HepG2 (cell line): Measurements from ENCODE around the gene IGFLR1. TPM values are rescaled to one million over a fixed set of nuclear protein-coding genes. Genes with fewer than 3 reads are reported as not detected.

Experiments used
- ATAC-seq: fragments of 200-7000 bp; cut with Tn5 transposase; 3 replicates; pipeline ENCODE4 v1.9.1; 2020; ENCODE audit warnings: mild to moderate bottlenecking, moderate library complexity
- BruUV-seq: library from RNA; stranded (reverse); fragments of 400-500 nt; replicated peaks from 2 replicates; lab custom pipeline; 2021; lab: Mats Ljungman, UMichigan
- CTCF ChIA-PET: fragments of 300-600 bp; formaldehyde crosslinking; extraction: SDS; loops from one replicate; lab custom pipeline; 2021; ENCODE audit warnings: low total read pairs, inconsistent platforms, low intra/inter-chr PET ratio; lab: Yijun Ruan, JAX
- POLR2A ChIA-PET: fragments of 350-600 bp; sonication (Branson Sonifier 250); formaldehyde crosslinking; loops from one replicate; lab custom pipeline; 2020; ENCODE audit warnings: antibody characterized with exemption, inconsistent platforms; lab: Yijun Ruan, JAX
- DNase-seq: peaks from one replicate; pipeline ENCODE4 v3.0.0-alpha.2; 2015; ENCODE audit warnings: low spot score
- FAIRE-seq: peaks from 3 replicates; lab custom pipeline; 2011; peaks lifted over from hg19 to GRCh38; lab: Jason Lieb, UNC
- H2AFZ ChIP-seq: one replicate; pipeline ENCODE4 v1.6.1; 2011; ENCODE audit warnings: low read length, inconsistent platforms
- H3K27ac ChIP-seq: fragments of 300-600 bp; 3 replicates; pipeline ENCODE4 v1.8.0; 2011; ENCODE audit warnings: mixed run types, mild to moderate bottlenecking, mixed read lengths, low read length, inconsistent platforms; ENCODE audit not compliant: insufficient read depth; ENCODE audit errors: extremely low read length
- H3K27me3 ChIP-seq, 2 experiments: fragments of 200-600 bp in 1 of 2; 2 replicates in 1 of 2; 3 replicates in 1 of 2; pipeline versions ENCODE4 v1.6.0 to v1.8.0; 2011; ENCODE audit warnings: low read length in 2 of 2, mild to moderate bottlenecking in 2 of 2, moderate library complexity in 2 of 2, inconsistent platforms in 1 of 2; ENCODE audit not compliant: insufficient read depth in 2 of 2, control insufficient read depth in 1 of 2
- H3K36me3 ChIP-seq, 2 experiments: fragments of 200-600 bp in 1 of 2; replicated peaks in 1 of 2; 2 replicates in 1 of 2; 3 replicates in 1 of 2; pipeline versions ENCODE4 v1.5.1 to v1.8.0; 2011; ENCODE audit warnings: low read length in 2 of 2, inconsistent platforms in 1 of 2; ENCODE audit not compliant: insufficient read depth in 2 of 2, control insufficient read depth in 1 of 2
- H3K4me1 ChIP-seq: 2 replicates; pipeline ENCODE4 v1.5.1; 2012; ENCODE audit warnings: low read length, inconsistent platforms; ENCODE audit not compliant: insufficient read depth
- H3K4me2 ChIP-seq: 2 replicates; pipeline ENCODE4 v1.6.0; 2011; ENCODE audit warnings: low read depth, low read length, inconsistent platforms
- H3K4me3 ChIP-seq, 3 experiments: fragments of 200-600 bp in 1 of 3; sonication (generic), shearing (Covaris generic) in 1 of 3; replicated peaks in 1 of 3; 2 replicates each; pipeline ENCODE4 v1.5.1; 2011 to 2016; ENCODE audit warnings: low read length in 3 of 3, inconsistent platforms in 2 of 3, low read depth in 2 of 3, mild to moderate bottlenecking in 2 of 3, control low read depth in 1 of 3, mixed read lengths in 1 of 3; ENCODE audit not compliant: insufficient read depth in 1 of 3
- H3K79me2 ChIP-seq: one replicate; pipeline ENCODE4 v1.6.1; 2011; ENCODE audit warnings: low read length, inconsistent platforms; ENCODE audit not compliant: insufficient read depth
- H3K9ac ChIP-seq: 2 replicates; pipeline ENCODE4 v1.6.0; 2011; ENCODE audit warnings: mild to moderate bottlenecking, low read depth, low read length, inconsistent platforms; ENCODE audit not compliant: insufficient read depth
- H3K9me3 ChIP-seq: 2 replicates; pipeline ENCODE4 v1.5.1; 2012; ENCODE audit warnings: mild to moderate bottlenecking, low read length
- H4K20me1 ChIP-seq: 2 replicates; pipeline ENCODE4 v1.6.0; 2011; ENCODE audit warnings: inconsistent platforms, mild to moderate bottlenecking, low read length, moderate library complexity; ENCODE audit not compliant: insufficient read depth
- AGO2 ChIP-seq: fragments of 200-400 bp; formaldehyde crosslinking; optimal IDR thresholded peaks from 2 replicates; pipeline ENCODE3; 2017; ENCODE audit warnings: mild to moderate bottlenecking, low read depth, low read length, moderate library complexity
- MBNL3 ChIP-seq: fragments of 250-450 bp; sonication (Bioruptor Pico); conservative IDR thresholded peaks from 2 replicates; pipeline ENCODE4 v1.8.0; 2022; ENCODE audit warnings: mild to moderate bottlenecking, inconsistent platforms
- MNT ChIP-seq: fragments of 450-650 bp; IDR thresholded peaks from 2 replicates; pipeline ENCODE4 v1.6.1; 2016
- NFATC3 ChIP-seq: sonication (generic); formaldehyde crosslinking; IDR thresholded peaks from 2 replicates; pipeline ENCODE4 v1.5.1; 2020; ENCODE audit warnings: mild to moderate bottlenecking, missing genetic modification reagents
- POLR2A ChIP-seq, 2 experiments: IDR thresholded peaks; 2 replicates each; pipeline ENCODE4 v1.6.1; 2011; ENCODE audit warnings: low read depth in 2 of 2, low read length in 2 of 2, mild to moderate bottlenecking in 1 of 2, moderate library complexity in 1 of 2; ENCODE audit not compliant: insufficient read depth in 1 of 2
- SMAD9 ChIP-seq: sonication (generic); formaldehyde crosslinking; IDR thresholded peaks from 2 replicates; pipeline ENCODE4 v1.5.1; 2020; ENCODE audit warnings: mild to moderate bottlenecking, missing genetic modification reagents
- TIGD3 ChIP-seq: sonication (generic); formaldehyde crosslinking; IDR thresholded peaks from 2 replicates; pipeline ENCODE4 v1.5.1; 2020; ENCODE audit warnings: mild to moderate bottlenecking, missing genetic modification reagents, borderline replicate concordance
- TP53 ChIP-seq: sonication (generic); formaldehyde crosslinking; conservative IDR thresholded peaks from 2 replicates; pipeline ENCODE4 v1.4.0; 2020; ENCODE audit warnings: missing genetic modification reagents
- ZNF260 ChIP-seq: sonication (generic); formaldehyde crosslinking; IDR thresholded peaks from 2 replicates; pipeline ENCODE4 v1.4.0; 2020; ENCODE audit warnings: missing genetic modification reagents, low read depth, mild to moderate bottlenecking, borderline replicate concordance
- ZNF678 ChIP-seq: sonication (generic); formaldehyde crosslinking; IDR thresholded peaks from 2 replicates; pipeline ENCODE4 v1.4.0; 2020; ENCODE audit warnings: mild to moderate bottlenecking, missing genetic modification reagents
- WGBS: methylation state at CpG from one replicate; pipeline ENCODE4 v1.1.6; 2017; ENCODE audit warnings: low lambda C conversion rate; 5-methylcytosine and 5-hydroxymethylcytosine counted together
- in situ Hi-C: cut with HindIII; loops from 2 replicates; pipeline ENCODE4 v1.10.0; 2017; ENCODE audit warnings: low pct_unique_long_range_greater_than_20kb; ENCODE audit not compliant: extremely low pct_ligation_motif_present
- intact Hi-C: fragments of 100-400 bp; cut with micrococcal nuclease; formaldehyde crosslinking; loops from one replicate; pipeline ENCODE4 v1.10.0; 2022; ENCODE audit not compliant: unreplicated experiment
- polyA plus RNA-seq, 8 experiments: library from polyadenylated mRNA; depleted of rRNA in 3 of 8; stranded (reverse) in 7 of 8; unstranded in 1 of 8; fragments of >200 nt; fragmentation: Illumina TruSeq in 4 of 8; extraction: Trizol in 4 of 8; gene quantifications; 2 replicates each; pipeline versions ENCODE4 v1.2.1 to v1.2.3, GENCODE V29; 2011 to 2016; ENCODE audit warnings: low read depth in 4 of 8, missing spikeins in 1 of 8, mixed read lengths in 1 of 8; ENCODE audit not compliant: insufficient read depth in 1 of 8
- total RNA-seq, 5 experiments: library from RNA; depleted of rRNA; stranded (reverse); fragments of >200 nt; fragmentation: Illumina TruSeq; extraction: Trizol; gene quantifications; 2 replicates each; pipeline ENCODE4 v1.2.3, GENCODE V29; 2016; ENCODE audit warnings: low read depth in 1 of 5
- TF ChIP-seq, protein P1 (sequence below): sonication (generic); formaldehyde crosslinking; IDR thresholded peaks from 2 replicates; pipeline ENCODE4 v1.4.0; 2020; ENCODE audit warnings: missing genetic modification reagents, borderline replicate concordance

The IGFLR1 gene
- total and polyA plus RNA-seq, 2 of the 13 experiments (the other 11 are each of a cell fraction or from before 2014, with no cell fraction given), result 5.4 to 8.9 TPM

- Histone ChIP-seq H3K79me2 (peaks cover 16% of the 10 kb centered on the region), H3K27me3 (no peaks in the 10 kb centered on the region), H3K4me3 (no peak overlapping the region), H3K9ac (no peak overlapping the region), H3K4me2 (no peak overlapping the region), H3K27ac (no peak overlapping the region), H2AFZ (no peak overlapping the region)
- WGBS, result 97% methylated on average over 14 of the region's 24 CpGs
- no TSS peak for BruUV-seq
- intact Hi-C loops (no loop called here), in situ Hi-C loops (no loop called here)
- POLR2A ChIA-PET, result interaction anchor here (1.1 to 1.6 kb wide), 2 partner anchors 14 to 17 kb away, joined by 3 to 5 read pairs; no protein-coding TSS in a partner anchor
- no peak for FAIRE-seq
- CTCF ChIA-PET, result no interaction called here
- ATAC-seq, result no peak
- DNase-seq, result no peak
- no peak for TF ChIP-seq ZNF678 (CRISPR knock-in tag)
- TF ChIP-seq, all 625 proteins: peak for 0
- Histone ChIP-seq H3K4me1 (peaks cover 10% of the 10 kb centered on the region), H3K36me3 (peaks cover 54 to 79% of the 10 kb centered on the region in 2 experiments), H3K9me3 (no peaks in the 10 kb centered on the region), H4K20me1 (peaks cover 5% of the 10 kb centered on the region)
Measured at GRCh38 chr19:35723671-35724070, 18.6 kb downstream of the IGFLR1 start.

DNA sequence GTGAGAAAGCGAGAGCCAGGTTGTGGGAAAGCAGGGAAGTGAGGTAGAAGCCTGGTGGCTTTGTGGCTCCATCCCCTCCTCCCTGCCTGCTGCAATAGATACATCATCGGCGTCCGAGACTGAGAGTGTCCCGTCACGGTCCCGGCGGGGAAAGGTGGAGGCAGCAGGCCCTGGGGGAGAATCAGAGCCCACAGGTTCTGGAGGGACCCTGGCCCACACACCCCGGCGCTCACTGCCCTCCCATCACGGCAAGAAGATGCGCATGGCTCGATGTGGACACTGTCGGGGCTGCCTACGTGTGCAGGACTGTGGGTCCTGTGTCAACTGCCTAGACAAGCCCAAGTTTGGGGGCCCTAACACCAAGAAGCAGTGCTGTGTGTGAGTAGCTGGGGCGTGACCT, 19.4 kb downstream of the IGFLR1 start:
- Histone ChIP-seq H4K20me1 (peaks cover 8% of the 10 kb centered on the region), H3K27me3 (no peaks in the 10 kb centered on the region), H3K9me3 (no peaks in the 10 kb centered on the region), H3K4me2 (no peak overlapping the region), H3K27ac (no peak overlapping the region), H3K4me3 (no peak overlapping the region), H2AFZ (no peak overlapping the region), H3K4me1 (peaks cover 10% of the 10 kb centered on the region), H3K79me2 (peaks cover 21% of the 10 kb centered on the region), H3K36me3 (peaks cover 48 to 72% of the 10 kb centered on the region in 2 experiments), H3K9ac (no peak overlapping the region)
- no peak for FAIRE-seq
- intact Hi-C loops, result no loop called here
- no TSS peak for BruUV-seq
- TF ChIP-seq, protein P1, sequence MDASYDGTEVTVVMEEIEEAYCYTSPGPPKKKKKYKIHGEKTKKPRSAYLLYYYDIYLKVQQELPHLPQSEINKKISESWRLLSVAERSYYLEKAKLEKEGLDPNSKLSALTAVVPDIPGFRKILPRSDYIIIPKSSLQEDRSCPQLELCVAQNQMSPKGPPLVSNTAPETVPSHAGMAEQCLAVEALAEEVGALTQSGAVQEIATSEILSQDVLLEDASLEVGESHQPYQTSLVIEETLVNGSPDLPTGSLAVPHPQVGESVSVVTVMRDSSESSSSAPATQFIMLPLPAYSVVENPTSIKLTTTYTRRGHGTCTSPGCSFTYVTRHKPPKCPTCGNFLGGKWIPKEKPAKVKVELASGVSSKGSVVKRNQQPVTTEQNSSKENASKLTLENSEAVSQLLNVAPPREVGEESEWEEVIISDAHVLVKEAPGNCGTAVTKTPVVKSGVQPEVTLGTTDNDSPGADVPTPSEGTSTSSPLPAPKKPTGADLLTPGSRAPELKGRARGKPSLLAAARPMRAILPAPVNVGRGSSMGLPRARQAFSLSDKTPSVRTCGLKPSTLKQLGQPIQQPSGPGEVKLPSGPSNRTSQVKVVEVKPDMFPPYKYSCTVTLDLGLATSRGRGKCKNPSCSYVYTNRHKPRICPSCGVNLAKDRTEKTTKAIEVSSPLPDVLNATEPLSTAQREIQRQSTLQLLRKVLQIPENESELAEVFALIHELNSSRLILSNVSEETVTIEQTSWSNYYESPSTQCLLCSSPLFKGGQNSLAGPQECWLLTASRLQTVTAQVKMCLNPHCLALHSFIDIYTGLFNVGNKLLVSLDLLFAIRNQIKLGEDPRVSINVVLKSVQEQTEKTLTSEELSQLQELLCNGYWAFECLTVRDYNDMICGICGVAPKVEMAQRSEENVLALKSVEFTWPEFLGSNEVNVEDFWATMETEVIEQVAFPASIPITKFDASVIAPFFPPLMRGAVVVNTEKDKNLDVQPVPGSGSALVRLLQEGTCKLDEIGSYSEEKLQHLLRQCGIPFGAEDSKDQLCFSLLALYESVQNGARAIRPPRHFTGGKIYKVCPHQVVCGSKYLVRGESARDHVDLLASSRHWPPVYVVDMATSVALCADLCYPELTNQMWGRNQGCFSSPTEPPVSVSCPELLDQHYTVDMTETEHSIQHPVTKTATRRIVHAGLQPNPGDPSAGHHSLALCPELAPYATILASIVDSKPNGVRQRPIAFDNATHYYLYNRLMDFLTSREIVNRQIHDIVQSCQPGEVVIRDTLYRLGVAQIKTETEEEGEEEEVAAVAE (CRISPR knock-in tag), result no peak
- no peak for TF ChIP-seq TIGD3
- TF ChIP-seq NFATC3 (CRISPR knock-in tag), result no peak
- 0 out of 4 replicates have a peak, but pooled peaks of 1 of the 2 experiments have one; percentile 16 for TF ChIP-seq POLR2A (IDR thresholded peaks at IDR 0.05; ENCODE audit: insufficient read depth in 1 of 2, low read depth in 2 of 2, low read length in 2 of 2)
- no peak for TF ChIP-seq TP53 (CRISPR knock-in tag)
- TF ChIP-seq ZNF260 (CRISPR knock-in tag), result no peak
- no peak for TF ChIP-seq MBNL3 (CRISPR knock-in tag)
- TF ChIP-seq SMAD9 (CRISPR knock-in tag), result no peak
- TF ChIP-seq AGO2, result peak; percentile 42
- no peak for TF ChIP-seq MNT
- DNase-seq, result no peak
- WGBS, result 96% methylated on average over 11 of the region's 16 CpGs
- no peak for ATAC-seq
- in situ Hi-C loops, result no loop called here
- ChIA-PET POLR2A (interaction anchor here (1.1 kb wide), 1 partner anchor 15 kb away, joined by 3 read pairs; no protein-coding TSS in a partner anchor), CTCF (no interaction called here)
